ES-I3 (cell line): ENCODE results near the gene GABRR1.

Source experiments
- H3K36me3 ChIP-seq: 2 replicates; pipeline ENCODE4 v1.6.1; 2013; ENCODE audit warnings: mild to moderate bottlenecking, low read length, control low read depth, moderate library complexity; ENCODE audit not compliant: insufficient read depth
- H3K4me1 ChIP-seq: 2 replicates; pipeline ENCODE4 v1.6.1; 2013; ENCODE audit warnings: mild to moderate bottlenecking, control low read depth, low read length; ENCODE audit not compliant: insufficient read depth
- H3K9ac ChIP-seq: 2 replicates; pipeline ENCODE4 v1.6.1; 2013; ENCODE audit warnings: low read depth, mild to moderate bottlenecking, low read length, moderate library complexity
- H3K9me3 ChIP-seq: 2 replicates; pipeline ENCODE4 v1.6.1; 2013; ENCODE audit warnings: mild to moderate bottlenecking, low read length, moderate library complexity; ENCODE audit not compliant: control insufficient read depth, insufficient read depth

The GABRR1 gene

GRCh38 chr6:89161326-89162046 lies 55.7 kb downstream of the GABRR1 start:
- no peaks in the 10 kb centered on the region; the same call in 1 of the 2 replicates for H3K36me3 ChIP-seq
- H3K9me3 ChIP-seq, result no peaks in the 10 kb centered on the region
- H3K4me1 ChIP-seq, result no peaks in the 10 kb centered on the region
- no peak overlapping the region for H3K9ac ChIP-seq

- H3K9me3 ChIP-seq, result no peaks in the 10 kb centered on the region
- H3K9ac ChIP-seq, result no peak overlapping the region
- no peaks in the 10 kb centered on the region for H3K4me1 ChIP-seq
- H3K36me3 ChIP-seq, result no peaks in the 10 kb centered on the region; the same call in 1 of the 2 replicates
These were observed 56.6 kb downstream of the GABRR1 start for GRCh38 chr6:89160331-89161092.

GRCh38 chr6:89154131-89154530 lies 63.0 kb downstream of the GABRR1 start:
- no peaks in the 10 kb centered on the region; the same call in 1 of the 2 replicates for H3K36me3 ChIP-seq
- H3K9ac ChIP-seq, result no peak overlapping the region

GRCh38 chr6:89148016-89148750 lies 69.0 kb downstream of the GABRR1 start:
- Histone ChIP-seq H3K4me1 (peaks cover 4% of the 10 kb centered on the region; the same call in 1 of the 2 replicates), H3K9ac (no peak overlapping the region)

More at GRCh38 chr6:89154131-89154530, 63.0 kb downstream of the GABRR1 start:
- Histone ChIP-seq H3K4me1 (no peaks in the 10 kb centered on the region), H3K9me3 (no peaks in the 10 kb centered on the region)

GRCh38 chr6:89146718-89147700 lies 70.1 kb downstream of the GABRR1 start:
- Histone ChIP-seq H3K4me1 (peaks cover 4% of the 10 kb centered on the region; the same call in 1 of the 2 replicates), H3K36me3 (no peaks in the 10 kb centered on the region), H3K9me3 (no peaks in the 10 kb centered on the region), H3K9ac (peak overlapping the region; percentile 82)

More at GRCh38 chr6:89148016-89148750, 69.0 kb downstream of the GABRR1 start:
- H3K9me3 ChIP-seq, result no peaks in the 10 kb centered on the region
- no peaks in the 10 kb centered on the region for H3K36me3 ChIP-seq

GRCh38 chr6:89145956-89146717 lies 71.0 kb downstream of the GABRR1 start, which contains the start of gene PM20D2:
Gene PM20D2 (plus strand): TSS chr6:89146055. CDS start chr6:89146145, 90 bp downstream.
- H3K4me1 ChIP-seq, result peaks cover 4% of the 10 kb centered on the region; the same call in 1 of the 2 replicates
- H3K9ac ChIP-seq, result peak within 1 kb of the TSS; percentile 82
- H3K36me3 ChIP-seq, result no peaks in the 10 kb centered on the region
- no peaks in the 10 kb centered on the region for H3K9me3 ChIP-seq

GRCh38 chr6:89145091-89145955 lies 71.8 kb downstream of the GABRR1 start:
- peak overlapping the region; percentile 82; the same call in 1 of the 2 replicates for H3K9ac ChIP-seq

GRCh38 chr6:89144354-89144906 lies 72.7 kb downstream of the GABRR1 start:
- Histone ChIP-seq H3K9ac (no peak overlapping the region), H3K4me1 (peaks cover 15% of the 10 kb centered on the region), H3K36me3 (no peaks in the 10 kb centered on the region), H3K9me3 (no peaks in the 10 kb centered on the region)

More at GRCh38 chr6:89145091-89145955, 71.8 kb downstream of the GABRR1 start:
- Histone ChIP-seq H3K9me3 (no peaks in the 10 kb centered on the region), H3K4me1 (peaks cover 8% of the 10 kb centered on the region), H3K36me3 (no peaks in the 10 kb centered on the region)

GRCh38 chr6:89140347-89141156 lies 76.6 kb downstream of the GABRR1 start:
- Histone ChIP-seq H3K9ac (no peak overlapping the region), H3K36me3 (no peaks in the 10 kb centered on the region), H3K9me3 (no peaks in the 10 kb centered on the region), H3K4me1 (peaks cover 11% of the 10 kb centered on the region; the same call in 1 of the 2 replicates)

- H3K9ac ChIP-seq, result no peak overlapping the region
- H3K36me3 ChIP-seq, result no peaks in the 10 kb centered on the region
- peaks cover 11% of the 10 kb centered on the region; the same call in 1 of the 2 replicates for H3K4me1 ChIP-seq
- H3K9me3 ChIP-seq, result no peaks in the 10 kb centered on the region
These were observed 77.4 kb downstream of the GABRR1 start for GRCh38 chr6:89139509-89140346.
